BJ (cell line): ENCODE data around the gene PCDHGA5. TPM values are rescaled to one million over a fixed set of nuclear protein-coding genes. Genes with fewer than 3 reads are reported as not detected.
"Not testable (repeated sequence)": the region's sequence is repeated elsewhere in the genome, so short reads cannot be mapped to it uniquely, and the experiment has no call there.

Experiments used
- CTCF ChIA-PET: fragments of 350-600 bp; formaldehyde crosslinking; extraction: SDS; loops from one replicate; lab custom pipeline; 2021; ENCODE audit warnings: antibody characterized with exemption, inconsistent platforms; lab: Yijun Ruan, JAX
- POLR2A ChIA-PET: fragments of 300-600 bp; sonication (Branson Sonifier 250); formaldehyde crosslinking; extraction: SDS; loops from one replicate; lab custom pipeline; 2021; ENCODE audit warnings: antibody characterized with exemption; lab: Charles Lee
- DNase-seq: peaks from one replicate; pipeline ENCODE4 v3.0.0-alpha.2; 2011; ENCODE audit warnings: low read depth
- H3K27me3 ChIP-seq: 2 replicates; pipeline ENCODE4 v1.6.0; 2011; ENCODE audit warnings: low read length; ENCODE audit not compliant: control insufficient read depth, insufficient read depth
- H3K36me3 ChIP-seq: 2 replicates; pipeline ENCODE4 v1.5.1; 2011; ENCODE audit warnings: low read length; ENCODE audit not compliant: control insufficient read depth, insufficient read depth
- H3K4me3 ChIP-seq: 2 replicates; pipeline ENCODE4 v1.5.1; 2011; ENCODE audit warnings: low read depth, mild to moderate bottlenecking, control low read depth, low read length
- polyA plus RNA-seq: library from polyadenylated mRNA; depleted of rRNA; stranded (reverse); fragments of >200 nt; gene quantifications from 2 replicates; pipeline ENCODE4 v1.2.3, GENCODE V29; 2011
- TF ChIP-seq, protein P1 (sequence below): IDR thresholded peaks from 2 replicates; pipeline ENCODE4 v1.5.1; 2011; ENCODE audit warnings: low read depth, mild to moderate bottlenecking, control low read depth, inconsistent platforms, low read length, moderate library complexity; ENCODE audit not compliant: insufficient read depth

Gene PCDHGA5
- polyA plus RNA-seq, 1 experiment, result 1.6 TPM

DNA sequence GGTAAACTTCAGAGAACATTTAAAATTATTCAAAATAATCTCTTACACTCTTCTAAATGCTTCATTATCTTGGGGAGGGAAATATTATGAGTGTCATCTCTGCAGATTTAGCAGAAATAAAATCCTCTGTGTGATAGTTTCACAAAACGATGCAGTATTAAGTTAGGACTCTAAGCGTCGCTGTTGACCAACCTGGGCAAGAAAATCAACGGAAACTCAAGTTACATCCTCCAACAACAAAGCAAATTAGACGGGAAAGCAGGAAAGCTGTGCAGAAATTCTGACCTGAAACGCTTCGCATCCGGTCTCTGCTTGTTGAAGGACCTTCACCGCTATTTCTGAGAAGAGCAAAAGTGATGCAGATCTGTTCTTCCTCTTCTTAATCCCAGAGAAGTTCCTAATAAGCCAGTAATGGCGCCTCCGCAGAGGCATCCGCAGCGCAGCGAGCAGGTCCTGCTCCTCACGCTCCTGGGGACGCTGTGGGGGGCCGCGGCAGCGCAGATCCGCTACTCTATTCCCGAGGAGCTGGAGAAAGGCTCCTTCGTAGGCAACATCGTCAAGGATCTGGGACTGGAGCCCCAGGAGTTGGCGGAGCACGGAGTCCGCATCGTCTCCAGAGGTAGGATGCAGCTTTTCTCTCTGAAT is 9.8 kb downstream of the PCDHGA5 start, which contains the start of gene PCDHGA6:
Gene PCDHGA6 (plus strand): TSS at position 219 of the 645 bp plus-strand sequence. CDS start 193 bp downstream, at position 412.
- no peak for DNase-seq
- ChIA-PET POLR2A (no interaction called here), CTCF (interaction anchor here (0.9 to 2.2 kb wide), 13 partner anchors 10 to 192 kb away, joined by 3 to 14 read pairs (median 4); partner anchors contain the start of genes PCDHGA11, PCDHGA4, PCDHGA5 and PCDHGB6)
- Histone ChIP-seq H3K36me3 (no peaks in the 10 kb centered on the region), H3K27me3 (no peaks in the 10 kb centered on the region; the same call in 1 of the 2 replicates), H3K4me3 (peak within 1 kb of the TSS; percentile 30)
- TF ChIP-seq, protein P1, sequence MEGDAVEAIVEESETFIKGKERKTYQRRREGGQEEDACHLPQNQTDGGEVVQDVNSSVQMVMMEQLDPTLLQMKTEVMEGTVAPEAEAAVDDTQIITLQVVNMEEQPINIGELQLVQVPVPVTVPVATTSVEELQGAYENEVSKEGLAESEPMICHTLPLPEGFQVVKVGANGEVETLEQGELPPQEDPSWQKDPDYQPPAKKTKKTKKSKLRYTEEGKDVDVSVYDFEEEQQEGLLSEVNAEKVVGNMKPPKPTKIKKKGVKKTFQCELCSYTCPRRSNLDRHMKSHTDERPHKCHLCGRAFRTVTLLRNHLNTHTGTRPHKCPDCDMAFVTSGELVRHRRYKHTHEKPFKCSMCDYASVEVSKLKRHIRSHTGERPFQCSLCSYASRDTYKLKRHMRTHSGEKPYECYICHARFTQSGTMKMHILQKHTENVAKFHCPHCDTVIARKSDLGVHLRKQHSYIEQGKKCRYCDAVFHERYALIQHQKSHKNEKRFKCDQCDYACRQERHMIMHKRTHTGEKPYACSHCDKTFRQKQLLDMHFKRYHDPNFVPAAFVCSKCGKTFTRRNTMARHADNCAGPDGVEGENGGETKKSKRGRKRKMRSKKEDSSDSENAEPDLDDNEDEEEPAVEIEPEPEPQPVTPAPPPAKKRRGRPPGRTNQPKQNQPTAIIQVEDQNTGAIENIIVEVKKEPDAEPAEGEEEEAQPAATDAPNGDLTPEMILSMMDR, result peak; percentile 56; the same call in 1 of the 2 replicates

DNA sequence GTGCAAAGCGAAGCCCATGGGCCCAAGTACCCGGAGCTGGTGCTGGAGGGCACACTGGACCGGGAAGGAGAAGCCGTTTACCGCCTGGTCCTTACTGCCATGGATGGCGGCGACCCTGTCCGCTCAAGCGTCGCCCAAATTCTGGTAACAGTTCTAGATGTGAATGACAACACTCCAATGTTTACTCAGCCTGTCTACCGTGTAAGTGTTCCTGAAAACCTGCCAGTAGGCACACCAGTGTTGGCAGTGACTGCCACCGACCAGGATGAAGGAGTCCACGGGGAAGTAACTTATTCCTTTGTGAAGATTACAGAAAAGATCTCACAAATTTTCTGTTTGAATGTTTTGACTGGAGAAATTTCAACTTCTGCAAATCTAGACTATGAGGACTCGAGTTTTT is 10.7 kb downstream of the PCDHGA5 start:
- ChIA-PET CTCF (interaction anchor here (0.9 to 2.2 kb wide), 16 partner anchors 10 to 193 kb away, joined by 3 to 14 read pairs (median 4); partner anchors contain the start of genes PCDHGA10, PCDHGA11, PCDHGA4 and PCDHGA5), POLR2A (no interaction called here)
- Histone ChIP-seq H3K4me3 (no peak overlapping the region), H3K27me3 (no peaks in the 10 kb centered on the region; the same call in 1 of the 2 replicates), H3K36me3 (no peaks in the 10 kb centered on the region)
- TF ChIP-seq, protein P1, result no peak
- DNase-seq, result no peak

DNA sequence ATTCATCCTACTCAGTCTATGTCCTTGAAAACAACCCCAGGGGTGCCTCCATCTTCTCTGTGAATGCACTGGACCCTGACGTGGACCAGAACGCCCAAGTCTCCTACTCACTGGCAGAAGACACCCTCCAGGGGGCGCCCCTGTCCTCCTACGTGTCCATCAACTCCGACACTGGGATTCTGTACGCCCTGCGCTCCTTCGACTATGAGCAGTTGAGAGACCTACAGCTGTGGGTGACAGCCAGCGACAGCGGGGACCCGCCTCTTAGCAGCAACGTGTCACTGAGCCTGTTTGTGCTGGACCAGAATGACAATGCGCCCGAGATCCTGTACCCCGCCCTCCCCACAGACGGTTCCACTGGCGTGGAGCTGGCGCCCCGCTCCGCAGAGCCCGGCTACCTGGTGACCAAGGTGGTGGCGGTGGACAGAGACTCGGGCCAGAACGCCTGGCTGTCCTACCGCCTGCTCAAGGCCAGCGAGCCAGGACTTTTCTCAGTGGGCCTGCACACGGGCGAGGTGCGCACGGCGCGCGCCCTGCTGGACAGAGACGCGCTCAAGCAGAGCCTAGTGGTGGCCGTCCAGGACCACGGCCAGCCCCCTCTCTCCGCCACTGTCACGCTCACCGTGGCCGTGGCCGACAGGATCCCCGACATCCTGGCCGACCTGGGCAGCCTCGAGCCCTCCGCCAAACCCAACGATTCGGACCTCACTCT is 11.6 kb downstream of the PCDHGA5 start:
- CTCF ChIA-PET, result interaction anchor here (0.9 to 1.9 kb wide), 5 partner anchors 11 to 192 kb away, joined by 3 to 7 read pairs (median 4); partner anchors contain the start of gene TAF7
- DNase-seq, H3K36me3 ChIP-seq, H3K27me3 ChIP-seq, H3K4me3 ChIP-seq, POLR2A ChIA-PET: not testable (repeated sequence)

DNA sequence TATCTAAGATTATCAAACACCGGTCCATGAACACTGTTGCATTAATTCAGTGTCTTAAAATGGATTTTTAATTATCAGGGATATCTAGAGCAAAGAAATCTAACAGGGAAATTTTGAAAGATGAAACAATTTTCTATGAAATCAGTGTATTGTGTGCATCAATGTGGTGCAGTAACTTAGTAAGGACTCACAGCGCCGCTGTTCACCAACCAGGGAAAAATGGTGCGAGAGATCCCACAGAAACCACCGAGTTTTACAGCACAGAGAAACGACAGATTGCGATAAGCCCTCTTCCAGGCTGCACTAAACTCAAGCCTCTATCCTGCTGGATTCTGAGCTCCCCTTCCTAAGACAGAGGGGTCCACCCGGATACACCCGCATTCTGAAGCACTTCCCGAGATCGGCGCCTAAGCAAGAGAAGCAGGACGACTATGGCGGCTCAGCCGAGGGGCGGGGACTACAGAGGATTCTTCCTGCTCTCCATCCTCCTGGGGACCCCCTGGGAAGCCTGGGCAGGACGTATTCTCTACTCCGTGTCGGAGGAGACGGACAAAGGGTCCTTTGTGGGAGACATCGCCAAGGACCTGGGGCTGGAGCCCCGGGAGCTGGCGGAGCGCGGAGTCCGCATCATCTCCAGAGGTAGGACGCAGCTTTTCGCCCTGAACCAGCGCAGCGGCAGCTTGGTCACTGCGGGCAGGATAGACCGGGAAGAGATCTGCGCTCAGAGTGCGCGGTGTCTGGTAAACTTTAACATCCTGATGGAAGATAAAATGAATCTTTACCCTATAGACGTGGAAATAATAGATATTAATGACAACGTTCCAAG is 18.7 kb downstream of the PCDHGA5 start, which contains the start of gene PCDHGA7:
Gene PCDHGA7 (plus strand): TSS at position 274 of the 826 bp plus-strand sequence. CDS start 158 bp downstream, at position 432.
- Histone ChIP-seq H3K36me3 (no peaks in the 10 kb centered on the region; the same call in 1 of the 2 replicates), H3K27me3 (no peaks in the 10 kb centered on the region), H3K4me3 (peak within 1 kb of the TSS; percentile 54)
- TF ChIP-seq, protein P1, result peak; percentile 68
- DNase-seq, result no peak
- ChIA-PET POLR2A (interaction anchor here (0.6 kb wide), 1 partner anchor 135 kb away, joined by 8 read pairs; no protein-coding TSS in a partner anchor), CTCF (interaction anchor here (0.8 to 1.6 kb wide), 8 partner anchors 12 to 183 kb away, joined by 3 to 11 read pairs (median 4); partner anchors contain the start of genes PCDHGA2, PCDHGA5, PCDHGB5 and TAF7)

DNA sequence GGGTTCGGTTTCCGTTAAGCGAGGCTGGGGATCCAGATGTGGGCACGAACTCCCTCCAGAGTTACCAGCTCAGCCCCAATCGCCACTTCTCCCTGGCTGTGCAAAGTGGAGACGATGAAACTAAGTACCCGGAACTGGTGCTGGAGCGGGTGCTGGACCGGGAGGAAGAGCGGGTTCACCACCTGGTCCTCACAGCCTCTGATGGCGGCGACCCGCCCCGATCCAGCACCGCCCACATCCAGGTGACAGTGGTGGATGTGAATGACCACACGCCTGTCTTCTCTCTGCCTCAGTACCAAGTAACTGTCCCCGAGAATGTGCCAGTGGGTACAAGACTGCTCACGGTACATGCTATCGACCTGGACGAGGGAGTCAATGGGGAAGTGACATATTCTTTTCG is 19.4 kb downstream of the PCDHGA5 start:
- peak overlapping the region; percentile 54 for H3K4me3 ChIP-seq
- CTCF ChIA-PET, result interaction anchor here (0.8 to 1.6 kb wide), 8 partner anchors 12 to 183 kb away, joined by 3 to 11 read pairs (median 4); partner anchors contain the start of genes PCDHGA2, PCDHGA5, PCDHGB5 and TAF7
- no peaks in the 10 kb centered on the region; the same call in 1 of the 2 replicates for H3K36me3 ChIP-seq
- TF ChIP-seq, protein P1, result no peak
- DNase-seq, result no peak
- POLR2A ChIA-PET, result interaction anchor here (0.6 kb wide), 1 partner anchor 135 kb away, joined by 8 read pairs; no protein-coding TSS in a partner anchor
- H3K27me3 ChIP-seq, result no peaks in the 10 kb centered on the region
